NCI-H146 treated with DMSO at 0.1 percent for 48 hours (cell line): ENCODE data around the gene TBC1D5.
"Not testable (repeated sequence)": the region's sequence is repeated elsewhere in the genome, so short reads cannot be mapped to it uniquely, and the experiment has no call there.

Experiments used
- DNase-seq: peaks from one replicate; lab custom pipeline; 2025; ENCODE audit not compliant: unreplicated experiment; lab: John Stamatoyannopoulos, UW

The TBC1D5 gene

GRCh38 chr3:17369973-17370372 is 372.5 kb downstream of the TBC1D5 start:
- no peak for DNase-seq

- DNase-seq: no peak
Measured at GRCh38 chr3:17367171-17367570, 375.3 kb downstream of the TBC1D5 start.

DNA sequence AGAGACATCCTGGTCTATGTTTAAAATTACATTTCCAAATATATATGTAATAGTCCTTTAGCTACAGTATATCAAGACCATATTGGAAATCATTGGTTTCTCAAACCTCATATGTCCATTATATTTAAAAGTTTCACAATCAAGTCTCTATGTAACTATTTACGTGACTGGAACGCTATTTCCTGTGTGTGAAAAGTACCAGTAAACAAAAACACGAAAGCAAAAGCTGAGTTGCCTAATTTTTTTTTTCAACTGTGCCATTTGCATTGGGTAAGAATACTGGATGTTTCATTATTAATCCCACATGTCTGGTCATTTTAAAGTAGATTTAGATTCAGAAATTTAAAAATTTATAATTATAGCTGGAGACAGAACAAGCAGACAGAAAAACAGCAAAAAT is 381.4 kb downstream of the TBC1D5 start:
- DNase-seq: no peak

DNA sequence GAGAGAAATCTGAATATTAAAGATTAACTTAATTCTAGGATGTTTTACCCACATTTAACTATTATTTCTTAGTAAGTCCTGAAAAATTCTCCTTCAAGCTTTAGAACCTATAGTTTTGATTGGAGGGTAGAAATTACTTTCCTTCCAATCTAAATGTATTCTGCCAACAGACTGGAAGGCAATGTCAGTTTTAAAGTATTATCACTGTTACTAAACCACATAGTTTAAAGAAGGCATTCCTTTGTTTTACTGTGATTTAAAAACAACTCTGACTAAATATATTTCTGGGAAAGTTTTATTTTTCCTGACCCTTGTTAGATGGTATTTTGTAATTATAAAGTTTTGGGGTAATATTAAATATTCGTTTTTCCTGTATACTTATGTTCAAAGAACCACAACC is 382.5 kb downstream of the TBC1D5 start:
- DNase-seq: no peak

- no peak for DNase-seq
Measured at GRCh38 chr3:17357035-17357710, 385.3 kb downstream of the TBC1D5 start.

GRCh38 chr3:17356585-17356984 is 385.8 kb downstream of the TBC1D5 start:
- DNase-seq: no peak

DNA sequence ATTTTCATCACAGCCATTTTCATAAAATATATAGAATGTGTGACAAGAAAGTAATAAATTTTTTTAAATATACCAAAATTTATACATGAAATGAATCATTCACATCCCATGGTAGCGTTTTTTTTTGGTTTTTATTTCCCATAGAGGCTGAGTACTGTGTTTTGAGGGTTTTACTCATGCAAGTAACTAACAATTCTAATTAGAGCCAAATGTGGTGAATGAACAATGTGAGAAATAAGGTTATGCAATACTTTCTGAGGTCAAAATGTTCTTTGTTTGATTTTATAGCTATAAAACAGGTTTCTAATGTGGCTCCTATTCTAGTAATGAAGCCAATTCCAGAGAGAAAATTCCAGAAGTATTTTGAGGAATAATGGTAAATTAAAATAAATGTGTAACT is 386.8 kb downstream of the TBC1D5 start:
- DNase-seq: no peak

- DNase-seq: no peak
Measured at GRCh38 chr3:17354341-17354740, 388.1 kb downstream of the TBC1D5 start.

- DNase-seq: peak; percentile 89
Measured at GRCh38 chr3:17352620-17353019, 389.8 kb downstream of the TBC1D5 start.

DNA sequence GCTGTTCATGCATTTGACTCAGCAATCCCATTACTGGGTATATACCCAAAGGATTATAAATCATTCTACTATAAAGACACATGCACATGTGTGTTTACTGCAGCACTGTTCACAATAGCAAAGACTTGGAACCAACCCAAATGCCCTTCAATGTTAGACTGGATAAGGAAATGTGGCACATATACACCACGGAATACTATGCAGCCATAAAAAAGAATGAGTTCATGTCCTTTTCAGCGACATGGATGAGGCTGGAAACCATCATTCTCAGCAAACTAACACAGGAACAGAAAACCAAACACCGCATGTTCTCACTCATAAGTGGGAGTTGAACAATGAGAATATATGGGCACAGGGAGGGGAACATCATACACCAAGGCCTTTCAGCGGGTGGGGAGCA is 391.2 kb downstream of the TBC1D5 start:
- not testable (repeated sequence) for DNase-seq

DNA sequence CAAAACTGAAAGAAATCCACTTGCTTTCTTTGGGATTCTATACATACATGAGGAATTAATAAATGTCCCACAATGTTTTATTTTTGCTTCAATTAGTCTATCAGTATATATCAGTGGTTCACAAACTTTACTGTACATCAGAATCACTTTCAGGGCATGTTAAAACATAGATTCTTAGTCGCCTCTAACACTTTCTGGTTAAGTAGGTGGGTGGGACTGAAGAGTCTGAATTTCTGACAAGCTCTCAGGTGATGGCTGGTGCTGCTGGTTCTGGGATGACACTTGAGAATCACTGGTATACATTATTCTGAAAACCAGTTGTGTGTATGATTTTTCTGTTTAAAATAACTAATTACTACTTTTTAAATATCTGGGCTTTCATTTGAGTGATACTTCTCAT is 393.3 kb downstream of the TBC1D5 start:
- DNase-seq: no peak

DNA sequence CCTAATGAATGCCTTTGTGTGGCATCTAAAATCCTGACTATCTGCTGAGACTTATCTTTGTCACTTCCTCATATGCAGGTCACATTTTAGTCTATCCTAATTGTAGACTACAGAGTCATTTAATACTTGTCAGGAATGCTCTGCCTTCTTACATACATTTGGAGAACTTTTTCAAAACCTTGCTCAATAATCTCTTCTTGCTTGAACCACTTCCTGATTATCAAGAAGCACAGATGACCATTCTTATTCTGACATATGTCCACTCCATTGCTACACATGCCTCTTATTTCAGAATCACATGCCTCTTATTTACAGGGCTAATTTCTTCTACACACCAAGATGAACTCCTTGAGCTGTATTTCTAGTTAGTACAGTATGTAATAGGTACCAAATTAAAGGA is 400.3 kb downstream of the TBC1D5 start:
- DNase-seq: no peak

DNA sequence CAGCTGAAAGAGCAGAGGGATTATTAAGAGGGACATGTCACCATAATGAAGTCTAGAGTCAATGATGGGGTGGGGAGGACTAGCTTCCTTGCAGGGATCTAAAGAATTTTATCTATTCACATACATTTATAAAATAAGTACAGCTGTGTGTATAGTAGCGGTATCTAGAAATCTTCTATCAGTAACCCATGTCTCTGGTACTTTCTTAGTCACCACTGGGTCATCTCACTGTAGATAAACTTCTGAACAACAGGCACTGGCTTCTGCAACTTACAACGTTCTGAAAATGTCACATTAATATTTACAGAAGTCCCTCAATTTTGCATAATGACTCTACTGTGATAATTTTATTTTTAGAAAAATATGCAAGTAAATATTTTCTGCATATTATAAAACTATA is 401.7 kb downstream of the TBC1D5 start:
- DNase-seq: no peak

DNA sequence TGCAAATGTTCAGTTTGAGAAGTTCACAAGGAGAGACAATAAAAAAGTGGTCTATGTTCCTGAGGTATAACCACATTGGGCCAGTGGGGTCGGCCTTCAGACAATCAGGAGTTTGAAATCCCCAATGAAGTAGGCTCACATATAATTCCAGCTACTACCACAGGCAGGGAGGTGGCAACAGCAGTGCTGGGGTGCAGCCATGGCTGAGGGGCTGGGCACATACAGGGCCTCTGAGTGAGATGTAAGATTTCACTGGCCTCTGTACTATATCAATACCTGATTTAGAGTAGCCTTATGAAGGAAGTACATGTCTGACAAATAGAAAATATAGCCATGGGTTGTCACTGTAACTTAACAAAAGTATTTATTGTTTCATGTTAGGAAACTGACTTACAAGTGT is 402.2 kb downstream of the TBC1D5 start:
- DNase-seq: no peak

DNA sequence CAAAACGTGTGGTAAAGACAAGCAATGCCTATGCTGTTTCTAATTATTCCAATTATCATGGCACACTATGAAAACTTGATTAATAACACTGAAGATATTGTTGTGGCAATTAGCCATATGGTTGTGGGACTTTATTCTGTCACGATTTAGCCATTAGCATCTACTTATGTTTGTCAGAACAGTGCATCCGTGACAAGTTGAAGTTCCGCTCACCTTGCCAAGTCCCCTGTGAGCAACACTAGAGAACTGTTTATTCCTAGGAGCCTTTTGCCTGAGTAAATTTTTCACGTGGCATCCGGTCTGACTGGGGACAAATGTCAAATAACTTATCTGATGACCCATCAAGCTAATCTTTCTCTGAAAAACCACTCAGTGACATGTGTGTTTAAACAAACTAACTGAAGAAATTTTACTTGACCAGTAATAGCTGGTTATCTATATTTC is 403.3 kb downstream of the TBC1D5 start:
- no peak for DNase-seq

DNA sequence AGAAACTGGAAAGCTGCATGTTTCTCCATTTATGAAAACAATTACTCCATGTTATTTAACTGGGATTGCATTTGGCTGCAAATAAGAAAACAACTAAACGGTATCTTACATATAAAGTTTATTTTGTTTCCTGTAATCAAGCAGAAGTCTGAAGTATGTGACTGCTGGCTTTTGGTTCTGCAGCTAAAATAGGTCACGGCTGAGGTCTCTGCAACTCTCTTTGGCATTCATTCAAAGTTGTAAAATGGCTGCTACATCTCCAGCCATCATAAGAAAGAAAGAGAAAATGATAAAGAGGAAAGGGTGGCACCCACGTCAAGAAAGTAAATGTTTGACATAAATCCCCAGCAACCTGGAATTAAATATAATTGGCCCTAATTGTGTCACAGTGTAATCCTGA is 406.1 kb downstream of the TBC1D5 start:
- DNase-seq: no peak

GRCh38 chr3:17333893-17334292 is 408.5 kb downstream of the TBC1D5 start:
- no peak for DNase-seq

DNA sequence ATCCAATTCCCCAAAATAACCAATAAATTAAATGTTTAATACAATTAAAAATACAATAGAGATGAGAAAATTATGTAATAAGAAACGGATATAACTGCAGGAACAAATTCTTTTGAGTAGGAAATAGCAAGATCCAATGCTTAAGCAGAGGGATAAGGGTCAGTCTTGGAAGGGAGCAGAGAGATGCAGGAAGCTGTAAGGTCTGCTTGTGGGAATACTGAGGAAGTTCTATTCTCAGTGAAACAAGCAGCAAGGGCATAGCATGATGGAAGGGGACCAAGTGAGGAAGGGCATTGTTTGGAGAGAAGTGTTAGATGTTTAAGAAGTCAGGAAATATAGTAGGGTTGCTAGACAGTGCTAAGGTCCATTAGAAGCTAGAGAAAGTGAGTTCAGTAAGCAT is 409.0 kb downstream of the TBC1D5 start:
- no peak for DNase-seq

- DNase-seq: no peak
Measured at GRCh38 chr3:17330660-17331059, 411.8 kb downstream of the TBC1D5 start.

GRCh38 chr3:17329927-17330326 is 412.5 kb downstream of the TBC1D5 start:
- no peak for DNase-seq

GRCh38 chr3:17322106-17322793 is 420.2 kb downstream of the TBC1D5 start:
- DNase-seq: no peak

DNA sequence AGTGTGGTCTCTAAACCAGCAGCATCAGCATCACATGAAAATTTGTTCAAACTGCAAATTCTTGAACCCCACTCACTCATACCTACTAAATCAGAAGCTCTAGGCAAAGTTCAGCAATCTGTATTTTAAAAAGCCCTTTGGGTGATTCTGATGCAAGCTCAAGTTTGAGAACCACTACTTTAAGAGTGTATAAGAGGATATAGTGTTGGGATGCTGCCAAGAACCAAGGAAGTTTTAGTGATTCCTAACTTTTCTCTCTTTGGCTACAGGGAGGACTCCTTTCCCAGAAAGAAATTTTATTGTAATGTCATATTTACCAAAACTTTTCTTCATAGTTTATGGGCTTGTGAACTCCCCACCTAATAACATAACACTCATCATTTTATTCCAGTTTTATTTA is 422.2 kb downstream of the TBC1D5 start:
- DNase-seq: no peak

- no peak for DNase-seq
Measured at GRCh38 chr3:17315897-17316296, 426.5 kb downstream of the TBC1D5 start.
